ENCODE data around the gene RIC1.
A peak's percentile ranks its signal among the peaks of the same experiment; 100 is the strongest.
"Not testable (repeated sequence)": the region's sequence is repeated elsewhere in the genome, so short reads cannot be mapped to it uniquely, and the experiment has no call there.

RIC1 gene

GRCh38 chr9:5714501-5715401, 85.8 kb downstream of the RIC1 start:
- H3K9me2 ChIP-seq (ENCODE audit: low read depth, low read length) = no peaks in the 10 kb centered on the region
- no peak overlapping the region for H3K4me2 ChIP-seq (ENCODE audit: low read length)
- H3K4me3 ChIP-seq (ENCODE audit: low read depth, low read length, poor library complexity, severe bottlenecking) = no peak overlapping the region
- no peak overlapping the region for H2AFZ ChIP-seq (ENCODE audit: low read length)
- no peaks in the 10 kb centered on the region for H3K4me1 ChIP-seq (ENCODE audit: insufficient read depth, low read length, severe bottlenecking)
- H3K9me3 ChIP-seq (ENCODE audit: low read length) = 0 out of 2 replicates have a peak, but pooled peaks cover 2% of the 10 kb centered on the region
- no peaks in the 10 kb centered on the region for H3F3A ChIP-seq (ENCODE audit: insufficient read depth, low read length)
- H3K27ac ChIP-seq (ENCODE audit: low read depth, low read length, poor library complexity, severe bottlenecking) = no peak overlapping the region
- H3K9ac ChIP-seq (ENCODE audit: low read length) = no peak overlapping the region
- H4K20me1 ChIP-seq (ENCODE audit: insufficient read depth, low read length) = no peaks in the 10 kb centered on the region
- H3K79me2 ChIP-seq (ENCODE audit: insufficient read depth, low read length) = peaks cover 5% of the 10 kb centered on the region; the same call in 1 of the 2 replicates
- TF ChIP-seq EZH2 (IDR thresholded peaks at IDR 0.05; ENCODE audit: borderline replicate concordance, low read length) = no peak
- peak; percentile 68 for TF ChIP-seq CTCF (IDR thresholded peaks at IDR 0.05; ENCODE audit: low read length)
- peaks cover 74% of the 10 kb centered on the region for H3K36me3 ChIP-seq (ENCODE audit: insufficient read depth, low read length)
- H3K27me3 ChIP-seq (ENCODE audit: insufficient read depth, low read length) = no peaks in the 10 kb centered on the region

- no peaks in the 10 kb centered on the region for H3K4me1 ChIP-seq (ENCODE audit: insufficient read depth, low read length, severe bottlenecking)
- no peaks in the 10 kb centered on the region for H4K20me1 ChIP-seq (ENCODE audit: insufficient read depth, low read length)
- no peak for TF ChIP-seq EZH2 (IDR thresholded peaks at IDR 0.05; ENCODE audit: borderline replicate concordance, low read length)
- no peak for TF ChIP-seq CTCF (IDR thresholded peaks at IDR 0.05; ENCODE audit: low read length)
- no peak overlapping the region for H3K27ac ChIP-seq (ENCODE audit: low read depth, low read length, poor library complexity, severe bottlenecking)
- no peak overlapping the region for H3K4me3 ChIP-seq (ENCODE audit: low read depth, low read length, poor library complexity, severe bottlenecking)
- no peaks in the 10 kb centered on the region for H3K9me2 ChIP-seq (ENCODE audit: low read depth, low read length)
- H3K36me3 ChIP-seq (ENCODE audit: insufficient read depth, low read length) = peaks cover 74% of the 10 kb centered on the region
- no peak overlapping the region for H3K9ac ChIP-seq (ENCODE audit: low read length)
- H3K27me3 ChIP-seq (ENCODE audit: insufficient read depth, low read length) = no peaks in the 10 kb centered on the region
- H3K9me3 ChIP-seq (ENCODE audit: low read length) = 0 out of 2 replicates have a peak, but pooled peaks cover 2% of the 10 kb centered on the region
- no peak overlapping the region for H3K4me2 ChIP-seq (ENCODE audit: low read length)
- no peak overlapping the region for H2AFZ ChIP-seq (ENCODE audit: low read length)
- H3F3A ChIP-seq (ENCODE audit: insufficient read depth, low read length) = no peaks in the 10 kb centered on the region
- 0 out of 2 replicates have a peak, but pooled peaks cover 4% of the 10 kb centered on the region for H3K79me2 ChIP-seq (ENCODE audit: insufficient read depth, low read length)
Measured at GRCh38 chr9:5715548-5716127, 86.7 kb downstream of the RIC1 start.

- H3K4me2 ChIP-seq (ENCODE audit: low read length); H3K79me2 ChIP-seq (ENCODE audit: insufficient read depth, low read length); H3K27ac ChIP-seq (ENCODE audit: low read depth, low read length, poor library complexity, severe bottlenecking); H3K9me2 ChIP-seq (ENCODE audit: low read depth, low read length); H3F3A ChIP-seq (ENCODE audit: insufficient read depth, low read length); H3K27me3 ChIP-seq (ENCODE audit: insufficient read depth, low read length); H4K20me1 ChIP-seq (ENCODE audit: insufficient read depth, low read length); H3K4me3 ChIP-seq (ENCODE audit: low read depth, low read length, poor library complexity, severe bottlenecking); H3K9ac ChIP-seq (ENCODE audit: low read length); H3K4me1 ChIP-seq (ENCODE audit: insufficient read depth, low read length, severe bottlenecking); H2AFZ ChIP-seq (ENCODE audit: low read length); H3K9me3 ChIP-seq (ENCODE audit: low read length): not testable (repeated sequence)
- peaks cover 83% of the 10 kb centered on the region for H3K36me3 ChIP-seq (ENCODE audit: insufficient read depth, low read length)
Measured at GRCh38 chr9:5717434-5717833, 88.5 kb downstream of the RIC1 start.
